Trophoblast cell (in vitro differentiated cells and primary cell): ENCODE measurements around the gene VEGFC.

ENCODE experiments used
- DNase-seq, 2 donors: peaks; one replicate each; pipeline ENCODE4 v3.0.0-alpha.2; 2016
- H2AFZ ChIP-seq: 2 replicates; pipeline ENCODE4 v1.6.1; 2013; ENCODE audit warnings: low read length, moderate library complexity, mild to moderate bottlenecking; ENCODE audit not compliant: insufficient read depth, poor library complexity
- H2AK5ac ChIP-seq: 2 replicates; pipeline ENCODE4 v1.6.1; 2013; ENCODE audit warnings: mild to moderate bottlenecking, low read length
- H2BK120ac ChIP-seq: 2 replicates; pipeline ENCODE4 v1.6.1; 2013; ENCODE audit warnings: low read length, mild to moderate bottlenecking, moderate library complexity; ENCODE audit not compliant: insufficient read depth, poor library complexity
- H2BK12ac ChIP-seq: 2 replicates; pipeline ENCODE4 v1.6.1; 2013; ENCODE audit warnings: mild to moderate bottlenecking, low read length, moderate library complexity
- H2BK5ac ChIP-seq: 2 replicates; pipeline ENCODE4 v1.6.1; 2013; ENCODE audit warnings: low read length, low read depth, moderate library complexity, mild to moderate bottlenecking; ENCODE audit not compliant: poor library complexity
- H3K14ac ChIP-seq: 2 replicates; pipeline ENCODE4 v1.6.1; 2013; ENCODE audit warnings: mild to moderate bottlenecking, low read length
- H3K18ac ChIP-seq: 2 replicates; pipeline ENCODE4 v1.6.1; 2013; ENCODE audit warnings: mild to moderate bottlenecking, low read length
- H3K23ac ChIP-seq: 2 replicates; pipeline ENCODE4 v1.6.1; 2013; ENCODE audit warnings: low read length
- H3K27ac ChIP-seq: 2 replicates; pipeline ENCODE4 v1.5.1; 2013; ENCODE audit warnings: low read depth, mild to moderate bottlenecking, inconsistent platforms, low read length, moderate library complexity
- H3K27me3 ChIP-seq: 2 replicates; pipeline ENCODE4 v1.6.1; 2013; ENCODE audit warnings: inconsistent platforms, mild to moderate bottlenecking, low read length, moderate library complexity; ENCODE audit not compliant: insufficient read depth
- H3K36me3 ChIP-seq, 2 experiments: 1 replicate in 1 of 2; 2 replicates in 1 of 2; pipeline ENCODE4 v1.6.1; 2013; ENCODE audit warnings: low read length in 2 of 2, mild to moderate bottlenecking in 2 of 2, moderate library complexity in 1 of 2; ENCODE audit not compliant: insufficient read depth in 2 of 2, control insufficient read depth in 1 of 2
- H3K4ac ChIP-seq: 2 replicates; pipeline ENCODE4 v1.6.1; 2013; ENCODE audit warnings: low read depth, mild to moderate bottlenecking, low read length, moderate library complexity
- H3K4me1 ChIP-seq, 2 experiments: 1 replicate in 1 of 2; 2 replicates in 1 of 2; pipeline ENCODE4 v1.6.1; 2013; ENCODE audit warnings: low read length in 2 of 2, mild to moderate bottlenecking in 2 of 2, moderate library complexity in 1 of 2; ENCODE audit not compliant: insufficient read depth in 2 of 2, control insufficient read depth in 1 of 2
- H3K4me2 ChIP-seq: 2 replicates; pipeline ENCODE4 v1.6.1; 2013; ENCODE audit warnings: inconsistent platforms, mild to moderate bottlenecking, low read length, moderate library complexity
- H3K4me3 ChIP-seq: 2 replicates; pipeline ENCODE4 v1.5.1; 2013; ENCODE audit warnings: mild to moderate bottlenecking, low read depth, low read length, inconsistent platforms
- H3K79me1 ChIP-seq: one replicate; pipeline ENCODE4 v1.6.1; 2013; ENCODE audit warnings: low read length
- H3K79me2 ChIP-seq: 2 replicates; pipeline ENCODE4 v1.6.1; 2013; ENCODE audit warnings: low read length, mild to moderate bottlenecking; ENCODE audit not compliant: control insufficient read depth, insufficient read depth, poor library complexity
- H3K9ac ChIP-seq: 2 replicates; pipeline ENCODE4 v1.6.1; 2013; ENCODE audit warnings: mild to moderate bottlenecking, low read length
- H3K9me3 ChIP-seq: 2 replicates; pipeline ENCODE4 v1.6.1; 2013; ENCODE audit warnings: low read depth, mild to moderate bottlenecking, control low read depth, inconsistent platforms, low read length; ENCODE audit not compliant: insufficient read depth
- H4K12ac ChIP-seq: 2 replicates; pipeline ENCODE4 v1.6.1; 2013; ENCODE audit warnings: low read depth, mild to moderate bottlenecking, low read length, moderate library complexity
- H4K8ac ChIP-seq: 2 replicates; pipeline ENCODE4 v1.6.1; 2013; ENCODE audit warnings: low read depth, mild to moderate bottlenecking, low read length, moderate library complexity
- H4K91ac ChIP-seq: one replicate; pipeline ENCODE4 v1.6.1; 2013; ENCODE audit warnings: low read depth, mild to moderate bottlenecking, low read length, moderate library complexity
- WGBS: extraction: QIAGEN DNeasy Blood & Tissue Kit; methylation state at CpG from one replicate; pipeline ENCODE4 v1.1.7; 2013; ENCODE audit warnings: missing lambda C conversion rate; ENCODE audit not compliant: insufficient read length, insufficient coverage; ENCODE audit errors: extremely low coverage; 5-methylcytosine and 5-hydroxymethylcytosine counted together

VEGFC gene

DNA sequence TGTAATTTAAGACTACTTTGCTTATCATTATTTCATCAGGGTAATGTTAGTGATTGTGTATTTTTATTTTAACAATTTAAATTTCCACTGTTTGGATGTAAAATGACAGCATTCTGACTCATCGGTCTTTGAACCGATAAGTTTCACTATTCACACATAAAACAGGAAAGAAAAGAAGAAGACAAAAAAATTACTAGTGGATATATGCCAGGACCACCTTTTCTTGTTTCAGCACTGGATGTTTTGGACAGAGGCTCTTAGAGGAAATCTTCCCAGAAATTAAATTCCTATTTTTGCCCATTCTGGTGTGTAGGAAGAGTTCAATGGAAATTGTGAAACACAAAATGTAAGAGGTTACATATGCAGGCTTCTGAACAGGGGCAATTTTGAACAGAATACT is 57.4 kb downstream of the VEGFC start:
- Histone ChIP-seq H3K36me3 (no peaks in the 10 kb centered on the region), H3K27me3 (no peaks in the 10 kb centered on the region), H3K79me1 (no peaks in the 10 kb centered on the region), H2BK12ac (no peak overlapping the region), H3K9me3 (no peaks in the 10 kb centered on the region), H3K27ac (no peak overlapping the region), H3K9ac (no peak overlapping the region), H4K91ac (no peak overlapping the region), H3K4ac (no peak overlapping the region), H4K12ac (no peak overlapping the region), H2BK120ac (no peak overlapping the region), H3K79me2 (no peaks in the 10 kb centered on the region), H4K8ac (no peak overlapping the region), H2BK5ac (no peak overlapping the region), H3K4me3 (no peak overlapping the region), H3K14ac (no peak overlapping the region), H2AFZ (no peak overlapping the region), H2AK5ac (no peak overlapping the region), H3K4me2 (no peak overlapping the region), H3K23ac (no peak overlapping the region), H3K4me1 (no peaks in the 10 kb centered on the region), H3K18ac (no peak overlapping the region)
- WGBS, result no CpG with 5 or more reads among the region's 2 CpGs
- no peak for DNase-seq

DNA sequence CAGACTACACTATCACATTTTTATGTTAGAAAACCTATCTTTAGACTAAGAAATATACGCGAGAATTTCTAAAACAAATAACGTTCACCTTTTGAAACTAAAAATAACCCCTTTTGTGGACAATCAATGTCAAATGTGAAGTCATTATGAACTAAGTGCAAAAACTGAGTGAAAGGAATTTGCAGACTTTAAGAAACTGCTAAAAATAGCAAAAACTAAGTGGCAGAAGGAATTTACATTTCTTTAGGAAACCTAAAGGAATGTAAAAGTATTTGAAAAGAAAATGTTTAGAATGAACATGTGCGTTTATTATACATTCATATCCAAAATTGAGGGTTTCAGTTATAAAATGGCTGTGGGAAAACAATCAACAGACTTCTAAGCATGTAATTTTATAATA is 58.3 kb downstream of the VEGFC start:
- no peak overlapping the region for H3K4ac ChIP-seq
- no peak overlapping the region for H3K4me2 ChIP-seq
- WGBS, result no CpG with 5 or more reads among the region's 4 CpGs
- H3K27me3 ChIP-seq, result no peaks in the 10 kb centered on the region
- no peaks in the 10 kb centered on the region for H3K4me1 ChIP-seq
- H3K23ac ChIP-seq, result no peak overlapping the region
- no peaks in the 10 kb centered on the region for H3K36me3 ChIP-seq
- no peak overlapping the region for H3K27ac ChIP-seq
- no peaks in the 10 kb centered on the region for H3K9me3 ChIP-seq
- H2AFZ ChIP-seq, result no peak overlapping the region
- no peak overlapping the region for H2AK5ac ChIP-seq
- H2BK120ac ChIP-seq, result no peak overlapping the region
- no peaks in the 10 kb centered on the region for H3K79me2 ChIP-seq
- H4K8ac ChIP-seq, result no peak overlapping the region
- H3K79me1 ChIP-seq, result no peaks in the 10 kb centered on the region
- DNase-seq, result no peak
- H2BK12ac ChIP-seq, result no peak overlapping the region
- H4K12ac ChIP-seq, result no peak overlapping the region
- no peak overlapping the region for H4K91ac ChIP-seq
- no peak overlapping the region for H2BK5ac ChIP-seq
- no peak overlapping the region for H3K18ac ChIP-seq
- H3K14ac ChIP-seq, result no peak overlapping the region
- no peak overlapping the region for H3K4me3 ChIP-seq
- no peak overlapping the region for H3K9ac ChIP-seq

DNA sequence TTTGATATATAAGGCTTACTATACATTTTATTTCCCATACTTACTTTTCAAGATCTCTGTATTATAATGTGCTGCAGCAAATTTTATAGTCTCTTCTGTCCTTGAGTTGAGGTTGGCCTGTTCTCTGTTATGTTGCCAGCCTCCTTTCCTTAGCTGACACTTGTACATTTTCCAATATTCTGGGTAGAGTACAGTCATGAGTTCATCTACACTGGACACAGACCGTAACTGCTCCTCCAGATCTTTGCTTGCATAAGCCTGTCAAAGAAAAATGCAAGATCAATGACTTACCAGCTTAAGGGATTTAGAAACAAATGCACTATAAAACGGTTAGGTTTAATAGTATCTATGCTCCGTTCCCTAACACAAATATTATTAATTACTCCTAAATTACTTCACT is 63.2 kb downstream of the VEGFC start:
- no peak overlapping the region for H4K12ac ChIP-seq
- H3K79me1 ChIP-seq, result no peaks in the 10 kb centered on the region
- no peak overlapping the region for H4K91ac ChIP-seq
- H3K4ac ChIP-seq, result no peak overlapping the region
- no peak overlapping the region for H2BK120ac ChIP-seq
- H3K23ac ChIP-seq, result no peak overlapping the region
- no peaks in the 10 kb centered on the region for H3K79me2 ChIP-seq
- H3K18ac ChIP-seq, result no peak overlapping the region
- no peak overlapping the region for H3K9ac ChIP-seq
- H3K27me3 ChIP-seq, result no peaks in the 10 kb centered on the region
- H2AK5ac ChIP-seq, result no peak overlapping the region
- H3K4me1 ChIP-seq, result no peaks in the 10 kb centered on the region
- no peak overlapping the region for H2BK12ac ChIP-seq
- DNase-seq, result no peak
- no peak overlapping the region for H2AFZ ChIP-seq
- H3K36me3 ChIP-seq, result no peaks in the 10 kb centered on the region
- no CpG with 5 or more reads among the region's 3 CpGs for WGBS
- peaks cover 2% of the 10 kb centered on the region for H3K9me3 ChIP-seq
- no peak overlapping the region for H2BK5ac ChIP-seq
- no peak overlapping the region for H3K4me2 ChIP-seq
- H3K4me3 ChIP-seq, result no peak overlapping the region
- no peak overlapping the region for H3K27ac ChIP-seq
- H4K8ac ChIP-seq, result no peak overlapping the region
- H3K14ac ChIP-seq, result no peak overlapping the region

DNA sequence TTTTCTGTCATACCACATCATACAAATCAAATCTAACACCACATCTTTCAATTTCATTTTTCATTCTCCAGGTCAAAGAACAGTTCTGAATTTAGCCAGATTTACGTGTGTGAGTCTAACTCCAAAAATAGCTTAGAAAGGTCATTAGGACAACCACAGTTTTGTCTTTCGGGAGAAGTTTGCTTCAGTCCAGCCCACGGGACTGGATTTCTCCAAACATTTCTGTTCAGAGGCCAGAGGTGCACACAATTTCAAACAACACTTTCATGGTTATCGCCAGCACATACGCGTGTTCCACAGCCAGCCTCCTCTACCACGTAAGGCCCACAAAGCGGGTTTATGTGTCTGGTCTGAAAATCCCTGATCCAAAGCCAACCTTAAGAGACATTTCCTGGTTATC is 65.9 kb downstream of the VEGFC start:
- Histone ChIP-seq H2BK120ac (no peak overlapping the region), H3K4me1 (no peaks in the 10 kb centered on the region), H3K27me3 (no peaks in the 10 kb centered on the region), H3K36me3 (no peaks in the 10 kb centered on the region), H3K18ac (no peak overlapping the region), H3K4me2 (no peak overlapping the region), H3K4ac (no peak overlapping the region), H4K91ac (no peak overlapping the region), H3K9ac (no peak overlapping the region), H3K14ac (no peak overlapping the region), H2BK12ac (no peak overlapping the region), H3K9me3 (peaks cover 2% of the 10 kb centered on the region), H2BK5ac (no peak overlapping the region), H2AFZ (no peak overlapping the region), H3K79me1 (no peaks in the 10 kb centered on the region), H3K27ac (no peak overlapping the region), H3K4me3 (no peak overlapping the region), H2AK5ac (no peak overlapping the region), H4K8ac (no peak overlapping the region), H3K23ac (no peak overlapping the region), H4K12ac (no peak overlapping the region), H3K79me2 (no peaks in the 10 kb centered on the region)
- no CpG with 5 or more reads among the region's 8 CpGs for WGBS
- no peak for DNase-seq
